ENCODE results near the gene MMP17.
A peak's percentile ranks its signal among the peaks of the same experiment; 100 is the strongest.

The MMP17 gene

GRCh38 chr12:131840643-131841416 is 12.6 kb downstream of the MMP17 start:
- DNase-seq: no peak

GRCh38 chr12:131841547-131841946 is 13.4 kb downstream of the MMP17 start:
- Histone ChIP-seq H2BK120ac (ENCODE audit: low read depth, low read length) (no peak overlapping the region), H2AK5ac (ENCODE audit: low read length, severe bottlenecking) (no peak overlapping the region), H2BK5ac (ENCODE audit: low read depth, low read length, poor library complexity, severe bottlenecking) (no peak overlapping the region), H3K23ac (ENCODE audit: low read length in 2 of 2) (no peak overlapping the region), H3K4me1 (ENCODE audit: control insufficient read depth, insufficient read depth, low read depth, low read length) (peaks cover 2% of the 10 kb centered on the region), H2AFZ (ENCODE audit: low read depth, low read length) (no peak overlapping the region), H3K4me3 (ENCODE audit: insufficient read depth in 1 of 2, low read depth in 1 of 2, low read length in 2 of 2) (no peak overlapping the region), H3K27ac (ENCODE audit: low read length, poor library complexity, severe bottlenecking) (no peak overlapping the region), H3K18ac (ENCODE audit: low read depth in 1 of 2, low read length in 2 of 2) (no peak overlapping the region), H3K9me3 (ENCODE audit: control insufficient read depth, low read length) (no peaks in the 10 kb centered on the region), H3K79me1 (replicated peaks; ENCODE audit: low read length, poor library complexity, severe bottlenecking) (no peaks in the 10 kb centered on the region), H4K91ac (ENCODE audit: low read length) (no peak overlapping the region), H3K4ac (ENCODE audit: low read depth in 1 of 2, low read length in 2 of 2) (no peak overlapping the region), H3K9ac (ENCODE audit: low read length) (no peak overlapping the region), H3K27me3 (ENCODE audit: control insufficient read depth in 1 of 2, insufficient read depth in 1 of 2, low read length in 2 of 2) (no peaks in the 10 kb centered on the region), H4K8ac (ENCODE audit: low read length) (no peak overlapping the region), H2BK12ac (ENCODE audit: low read length in 2 of 2) (no peak overlapping the region), H3K14ac (ENCODE audit: low read length in 2 of 2) (no peak overlapping the region), H3K36me3 (ENCODE audit: control insufficient read depth in 1 of 2, insufficient read depth in 2 of 2, low read depth in 1 of 2, low read length in 2 of 2) (peaks cover 8 to 27% of the 10 kb centered on the region in 2 experiments), H2BK15ac (ENCODE audit: low read depth, poor library complexity, severe bottlenecking) (no peak overlapping the region), H3K4me2 (ENCODE audit: low read length, poor library complexity, severe bottlenecking) (no peak overlapping the region)
- DNase-seq: no peak
- 95% methylated on average over 22 of the region's 22 CpGs for WGBS

More at GRCh38 chr12:131840643-131841416, 12.6 kb downstream of the MMP17 start:
- Histone ChIP-seq H3K4ac (ENCODE audit: low read depth in 1 of 2, low read length in 2 of 2) (no peak overlapping the region), H2BK5ac (ENCODE audit: low read depth, low read length, poor library complexity, severe bottlenecking) (no peak overlapping the region), H2AFZ (ENCODE audit: low read depth, low read length) (no peak overlapping the region), H3K4me2 (ENCODE audit: low read length, poor library complexity, severe bottlenecking) (no peak overlapping the region), H3K9me3 (ENCODE audit: control insufficient read depth, low read length) (no peaks in the 10 kb centered on the region), H3K18ac (ENCODE audit: low read depth in 1 of 2, low read length in 2 of 2) (no peak overlapping the region), H3K4me1 (ENCODE audit: control insufficient read depth, insufficient read depth, low read depth, low read length) (peaks cover 6% of the 10 kb centered on the region), H3K36me3 (ENCODE audit: control insufficient read depth in 1 of 2, insufficient read depth in 2 of 2, low read depth in 1 of 2, low read length in 2 of 2) (peaks cover 8 to 25% of the 10 kb centered on the region in 2 experiments), H3K23ac (ENCODE audit: low read length in 2 of 2) (peak overlapping the region in 1 of 2 experiments; percentile 23), H3K14ac (ENCODE audit: low read length in 2 of 2) (peak overlapping the region in 1 of 2 experiments; percentile 16), H2BK15ac (ENCODE audit: low read depth, poor library complexity, severe bottlenecking) (no peak overlapping the region), H3K27ac (ENCODE audit: low read length, poor library complexity, severe bottlenecking) (no peak overlapping the region), H3K79me1 (replicated peaks; ENCODE audit: low read length, poor library complexity, severe bottlenecking) (no peaks in the 10 kb centered on the region), H2BK120ac (ENCODE audit: low read depth, low read length) (no peak overlapping the region), H3K4me3 (ENCODE audit: insufficient read depth in 1 of 2, low read depth in 1 of 2, low read length in 2 of 2) (no peak overlapping the region), H2BK12ac (ENCODE audit: low read length in 2 of 2) (no peak overlapping the region), H3K9ac (ENCODE audit: low read length) (no peak overlapping the region), H3K27me3 (ENCODE audit: control insufficient read depth in 1 of 2, insufficient read depth in 1 of 2, low read length in 2 of 2) (no peaks in the 10 kb centered on the region), H4K8ac (ENCODE audit: low read length) (no peak overlapping the region), H4K91ac (ENCODE audit: low read length) (no peak overlapping the region), H2AK5ac (ENCODE audit: low read length, severe bottlenecking) (no peak overlapping the region)
- 93% methylated on average over 46 of the region's 46 CpGs for WGBS

GRCh38 chr12:131842169-131842568 is 14.0 kb downstream of the MMP17 start:
- H2BK120ac ChIP-seq (ENCODE audit: low read depth, low read length): no peak overlapping the region
- H2BK12ac ChIP-seq (ENCODE audit: low read length in 2 of 2): no peak overlapping the region
- H2BK5ac ChIP-seq (ENCODE audit: low read depth, low read length, poor library complexity, severe bottlenecking): no peak overlapping the region
- DNase-seq: no peak
- no peak overlapping the region for H3K4ac ChIP-seq (ENCODE audit: low read depth in 1 of 2, low read length in 2 of 2)
- no peaks in the 10 kb centered on the region for H3K79me1 ChIP-seq (replicated peaks; ENCODE audit: low read length, poor library complexity, severe bottlenecking)
- H3K27ac ChIP-seq (ENCODE audit: low read length, poor library complexity, severe bottlenecking): no peak overlapping the region
- H3K9ac ChIP-seq (ENCODE audit: low read length): no peak overlapping the region
- H3K4me1 ChIP-seq (ENCODE audit: control insufficient read depth, insufficient read depth, low read depth, low read length): no peaks in the 10 kb centered on the region
- no peak overlapping the region for H2AFZ ChIP-seq (ENCODE audit: low read depth, low read length)
- H3K27me3 ChIP-seq (ENCODE audit: control insufficient read depth in 1 of 2, insufficient read depth in 1 of 2, low read length in 2 of 2): no peaks in the 10 kb centered on the region
- no peak overlapping the region for H3K4me2 ChIP-seq (ENCODE audit: low read length, poor library complexity, severe bottlenecking)
- H3K18ac ChIP-seq (ENCODE audit: low read depth in 1 of 2, low read length in 2 of 2): no peak overlapping the region
- H3K4me3 ChIP-seq (ENCODE audit: insufficient read depth in 1 of 2, low read depth in 1 of 2, low read length in 2 of 2): no peak overlapping the region
- no peak overlapping the region for H2AK5ac ChIP-seq (ENCODE audit: low read length, severe bottlenecking)
- H2BK15ac ChIP-seq (ENCODE audit: low read depth, poor library complexity, severe bottlenecking): no peak overlapping the region
- peaks cover 8 to 27% of the 10 kb centered on the region in 2 experiments for H3K36me3 ChIP-seq (ENCODE audit: control insufficient read depth in 1 of 2, insufficient read depth in 2 of 2, low read depth in 1 of 2, low read length in 2 of 2)
- H3K14ac ChIP-seq (ENCODE audit: low read length in 2 of 2): no peak overlapping the region
- no peak overlapping the region for H4K8ac ChIP-seq (ENCODE audit: low read length)
- H4K91ac ChIP-seq (ENCODE audit: low read length): no peak overlapping the region
- WGBS: 95% methylated on average over 13 of the region's 15 CpGs
- H3K9me3 ChIP-seq (ENCODE audit: control insufficient read depth, low read length): no peaks in the 10 kb centered on the region
- no peak overlapping the region for H3K23ac ChIP-seq (ENCODE audit: low read length in 2 of 2)

GRCh38 chr12:131843527-131843926 is 15.3 kb downstream of the MMP17 start:
- H3K27ac ChIP-seq (ENCODE audit: low read length, poor library complexity, severe bottlenecking): no peak overlapping the region
- no peak overlapping the region for H2BK5ac ChIP-seq (ENCODE audit: low read depth, low read length, poor library complexity, severe bottlenecking)
- H3K18ac ChIP-seq (ENCODE audit: low read depth in 1 of 2, low read length in 2 of 2): no peak overlapping the region
- H3K79me1 ChIP-seq (replicated peaks; ENCODE audit: low read length, poor library complexity, severe bottlenecking): no peaks in the 10 kb centered on the region
- H3K9ac ChIP-seq (ENCODE audit: low read length): no peak overlapping the region
- no peaks in the 10 kb centered on the region for H3K9me3 ChIP-seq (ENCODE audit: control insufficient read depth, low read length)
- no peaks in the 10 kb centered on the region for H3K27me3 ChIP-seq (ENCODE audit: control insufficient read depth in 1 of 2, insufficient read depth in 1 of 2, low read length in 2 of 2)
- H3K4me2 ChIP-seq (ENCODE audit: low read length, poor library complexity, severe bottlenecking): no peak overlapping the region
- H3K4me3 ChIP-seq (ENCODE audit: insufficient read depth in 1 of 2, low read depth in 1 of 2, low read length in 2 of 2): no peak overlapping the region
- no peak overlapping the region for H3K4ac ChIP-seq (ENCODE audit: low read depth in 1 of 2, low read length in 2 of 2)
- H3K23ac ChIP-seq (ENCODE audit: low read length in 2 of 2): no peak overlapping the region
- H4K91ac ChIP-seq (ENCODE audit: low read length): no peak overlapping the region
- peaks cover 8 to 27% of the 10 kb centered on the region in 2 experiments for H3K36me3 ChIP-seq (ENCODE audit: control insufficient read depth in 1 of 2, insufficient read depth in 2 of 2, low read depth in 1 of 2, low read length in 2 of 2)
- no peak overlapping the region for H2AK5ac ChIP-seq (ENCODE audit: low read length, severe bottlenecking)
- H2BK120ac ChIP-seq (ENCODE audit: low read depth, low read length): no peak overlapping the region
- no peak overlapping the region for H2BK15ac ChIP-seq (ENCODE audit: low read depth, poor library complexity, severe bottlenecking)
- H4K8ac ChIP-seq (ENCODE audit: low read length): no peak overlapping the region
- no peak overlapping the region for H2BK12ac ChIP-seq (ENCODE audit: low read length in 2 of 2)
- DNase-seq: no peak
- no peak overlapping the region for H2AFZ ChIP-seq (ENCODE audit: low read depth, low read length)
- H3K14ac ChIP-seq (ENCODE audit: low read length in 2 of 2): no peak overlapping the region
- no peaks in the 10 kb centered on the region for H3K4me1 ChIP-seq (ENCODE audit: control insufficient read depth, insufficient read depth, low read depth, low read length)
- WGBS: 90% methylated on average over 16 of the region's 16 CpGs
